Glutamatergic neuron (in vitro differentiated cells): ENCODE results near the gene NLK. TPM values are rescaled to one million over a fixed set of nuclear protein-coding genes. Genes with fewer than 3 reads are reported as not detected.

ENCODE experiments used
- DNase-seq: peaks from one replicate; pipeline ENCODE4 v3.0.0; 2022
- H3K27ac Mint-ChIP-seq: one replicate; pipeline ENCODE4 v1.8.0; 2020; ENCODE audit warnings: mild to moderate bottlenecking, mixed read lengths, inconsistent platforms; ENCODE audit not compliant: unreplicated experiment
- H3K27me3 Mint-ChIP-seq: one replicate; pipeline ENCODE4 v1.8.0; 2020; ENCODE audit warnings: mild to moderate bottlenecking, moderate library complexity, mixed read lengths, inconsistent platforms; ENCODE audit not compliant: unreplicated experiment
- H3K36me3 Mint-ChIP-seq: one replicate; pipeline ENCODE4 v1.8.0; 2020; ENCODE audit warnings: mild to moderate bottlenecking, mixed read lengths, inconsistent platforms; ENCODE audit not compliant: unreplicated experiment
- H3K4me1 Mint-ChIP-seq: one replicate; pipeline ENCODE4 v1.8.0; 2020; ENCODE audit warnings: mild to moderate bottlenecking, low read depth, mixed read lengths, inconsistent platforms; ENCODE audit not compliant: unreplicated experiment
- H3K4me3 Mint-ChIP-seq: one replicate; pipeline ENCODE4 v1.8.0; 2020; ENCODE audit warnings: mild to moderate bottlenecking, mixed read lengths, inconsistent platforms; ENCODE audit not compliant: unreplicated experiment
- H3K9me3 Mint-ChIP-seq: one replicate; pipeline ENCODE4 v1.8.0; 2020; ENCODE audit warnings: mild to moderate bottlenecking, moderate library complexity, mixed read lengths, inconsistent platforms; ENCODE audit not compliant: unreplicated experiment
- total RNA-seq: library from RNA; stranded (reverse); fragmentation: NEBNext Ultra II Directional; extraction: Animal tissue kit (Norgen Biotek cat#: 25700); gene quantifications from one replicate; pipeline ENCODE4 v1.2.1, GENCODE V29; 2021; ENCODE audit not compliant: unreplicated experiment
- TF ChIP-seq, protein P1 (sequence below): fragments of 200-600 bp; sonication (generic); IDR thresholded peaks from one replicate; pipeline ENCODE4 v1.5.0; 2021; ENCODE audit not compliant: partially characterized antibody, unreplicated experiment

NLK gene
- total RNA-seq, 1 donor from 2014 or later, result 33.8 TPM

DNA sequence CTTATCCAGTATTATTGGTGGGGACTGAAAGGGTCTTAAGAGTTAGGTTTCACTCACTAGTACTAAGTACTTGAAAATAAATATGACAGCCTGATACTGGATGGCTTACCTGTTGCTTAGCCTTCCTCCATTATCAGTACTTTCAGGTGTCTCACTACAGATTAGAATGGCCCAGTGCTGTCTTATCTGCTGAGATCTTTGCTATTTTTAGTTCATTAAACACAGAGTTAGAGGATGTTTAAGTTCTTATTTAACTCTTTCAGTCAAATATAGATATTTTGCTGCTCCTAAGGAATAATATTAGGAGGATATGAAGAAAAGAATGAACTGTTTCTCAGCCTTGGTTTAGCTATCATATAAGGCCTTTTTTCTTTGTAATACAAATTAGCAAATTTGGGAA is 74.8 kb downstream of the NLK start:
- no peaks in the 10 kb centered on the region for H3K27me3 Mint-ChIP-seq
- no peaks in the 10 kb centered on the region for H3K36me3 Mint-ChIP-seq
- H3K9me3 Mint-ChIP-seq, result no peaks in the 10 kb centered on the region
- no peaks in the 10 kb centered on the region for H3K4me1 Mint-ChIP-seq
- TF ChIP-seq, protein P1, sequence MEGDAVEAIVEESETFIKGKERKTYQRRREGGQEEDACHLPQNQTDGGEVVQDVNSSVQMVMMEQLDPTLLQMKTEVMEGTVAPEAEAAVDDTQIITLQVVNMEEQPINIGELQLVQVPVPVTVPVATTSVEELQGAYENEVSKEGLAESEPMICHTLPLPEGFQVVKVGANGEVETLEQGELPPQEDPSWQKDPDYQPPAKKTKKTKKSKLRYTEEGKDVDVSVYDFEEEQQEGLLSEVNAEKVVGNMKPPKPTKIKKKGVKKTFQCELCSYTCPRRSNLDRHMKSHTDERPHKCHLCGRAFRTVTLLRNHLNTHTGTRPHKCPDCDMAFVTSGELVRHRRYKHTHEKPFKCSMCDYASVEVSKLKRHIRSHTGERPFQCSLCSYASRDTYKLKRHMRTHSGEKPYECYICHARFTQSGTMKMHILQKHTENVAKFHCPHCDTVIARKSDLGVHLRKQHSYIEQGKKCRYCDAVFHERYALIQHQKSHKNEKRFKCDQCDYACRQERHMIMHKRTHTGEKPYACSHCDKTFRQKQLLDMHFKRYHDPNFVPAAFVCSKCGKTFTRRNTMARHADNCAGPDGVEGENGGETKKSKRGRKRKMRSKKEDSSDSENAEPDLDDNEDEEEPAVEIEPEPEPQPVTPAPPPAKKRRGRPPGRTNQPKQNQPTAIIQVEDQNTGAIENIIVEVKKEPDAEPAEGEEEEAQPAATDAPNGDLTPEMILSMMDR, result no peak
- H3K27ac Mint-ChIP-seq, result no peak overlapping the region
- H3K4me3 Mint-ChIP-seq, result no peak overlapping the region
- no peak for DNase-seq

DNA sequence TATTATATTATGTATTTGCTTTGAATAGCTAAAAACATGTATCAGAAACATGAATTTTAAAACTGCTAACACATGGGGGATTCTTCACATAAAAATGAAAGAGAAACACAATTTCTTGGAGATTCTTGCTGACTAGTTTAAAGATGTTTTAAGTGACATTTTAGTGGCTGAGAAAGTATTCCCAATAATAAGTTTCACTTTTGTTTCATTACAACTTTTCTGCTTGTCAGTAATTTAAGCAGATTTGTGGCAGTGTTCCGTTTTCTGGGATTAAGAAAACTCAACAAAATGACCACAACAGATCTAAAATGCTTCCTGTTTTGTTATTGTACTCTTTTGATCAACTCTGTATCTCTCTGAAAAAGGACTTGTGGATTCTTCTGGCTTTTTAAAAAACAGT is 75.9 kb downstream of the NLK start:
- H3K4me1 Mint-ChIP-seq, result no peaks in the 10 kb centered on the region
- no peaks in the 10 kb centered on the region for H3K27me3 Mint-ChIP-seq
- H3K4me3 Mint-ChIP-seq, result no peak overlapping the region
- TF ChIP-seq, protein P1, result no peak
- no peaks in the 10 kb centered on the region for H3K36me3 Mint-ChIP-seq
- no peak overlapping the region for H3K27ac Mint-ChIP-seq
- H3K9me3 Mint-ChIP-seq, result no peaks in the 10 kb centered on the region
- DNase-seq, result no peak

DNA sequence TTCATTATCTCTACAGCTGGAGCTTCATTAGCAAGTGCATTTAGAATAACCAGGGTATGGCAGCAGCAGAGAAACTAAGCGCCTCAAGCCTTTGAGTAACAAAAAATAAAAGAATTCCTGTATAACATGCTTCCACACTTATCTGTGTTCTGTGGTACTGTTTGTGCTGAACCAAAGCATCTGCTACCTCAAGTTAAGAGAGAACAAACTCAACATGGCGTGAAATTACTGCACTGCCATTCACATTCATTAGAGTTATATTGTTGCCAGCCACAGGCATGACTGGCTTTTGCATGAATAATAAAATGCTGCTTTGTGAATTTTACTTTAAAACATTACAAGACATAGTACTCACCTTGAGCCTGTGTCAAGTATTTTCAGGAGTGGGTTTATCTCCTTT is 76.6 kb downstream of the NLK start:
- no peaks in the 10 kb centered on the region for H3K27me3 Mint-ChIP-seq
- DNase-seq, result no peak
- no peaks in the 10 kb centered on the region for H3K36me3 Mint-ChIP-seq
- TF ChIP-seq, protein P1, result no peak
- no peak overlapping the region for H3K4me3 Mint-ChIP-seq
- H3K9me3 Mint-ChIP-seq, result no peaks in the 10 kb centered on the region
- no peaks in the 10 kb centered on the region for H3K4me1 Mint-ChIP-seq
- H3K27ac Mint-ChIP-seq, result no peak overlapping the region

DNA sequence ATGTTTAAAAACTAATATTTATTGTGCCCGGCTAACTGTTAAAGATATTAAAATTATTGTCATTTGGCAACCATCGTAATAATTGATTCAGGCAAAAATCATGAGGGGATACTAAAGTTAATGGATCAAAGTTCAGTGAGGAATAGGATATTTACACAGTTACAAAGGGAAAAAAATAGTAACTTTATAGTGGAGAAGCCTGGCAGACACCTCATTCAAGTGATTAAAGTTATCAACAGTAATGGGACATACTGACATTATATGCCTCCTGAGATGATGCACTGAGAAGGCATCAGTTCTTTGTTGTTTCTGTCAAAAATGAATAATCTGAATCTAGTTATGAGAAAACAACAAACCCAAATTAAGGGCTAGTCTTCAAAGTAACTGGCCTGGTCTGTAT is 77.1 kb downstream of the NLK start:
- Mint-ChIP-seq H3K27ac (no peak overlapping the region), H3K27me3 (no peaks in the 10 kb centered on the region), H3K36me3 (no peaks in the 10 kb centered on the region), H3K9me3 (no peaks in the 10 kb centered on the region), H3K4me3 (no peak overlapping the region), H3K4me1 (no peaks in the 10 kb centered on the region)
- TF ChIP-seq, protein P1, result no peak
- no peak for DNase-seq

DNA sequence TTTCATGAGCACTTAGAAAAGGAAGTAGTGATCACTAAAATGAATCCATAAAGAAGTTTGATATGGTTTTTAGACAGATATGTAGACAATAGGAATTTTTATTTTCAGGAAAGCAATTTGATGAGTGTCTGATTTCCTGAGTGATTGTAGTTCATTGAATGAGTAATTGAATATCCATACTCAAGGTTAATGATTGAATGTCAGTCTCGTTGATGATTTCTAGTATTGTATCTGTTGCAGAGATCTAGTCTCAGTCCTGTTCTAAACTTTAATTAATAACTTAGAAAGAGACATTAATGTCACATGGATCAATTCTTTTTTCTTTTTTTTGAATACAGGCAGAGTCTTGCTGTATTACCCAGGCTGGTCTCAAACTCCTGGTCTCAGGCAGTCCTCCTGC is 78.3 kb downstream of the NLK start:
- no peaks in the 10 kb centered on the region for H3K9me3 Mint-ChIP-seq
- TF ChIP-seq, protein P1, result no peak
- H3K4me3 Mint-ChIP-seq, result no peak overlapping the region
- H3K4me1 Mint-ChIP-seq, result no peaks in the 10 kb centered on the region
- no peaks in the 10 kb centered on the region for H3K27me3 Mint-ChIP-seq
- no peaks in the 10 kb centered on the region for H3K36me3 Mint-ChIP-seq
- H3K27ac Mint-ChIP-seq, result no peak overlapping the region
- DNase-seq, result no peak
